Stimulated activated CD8-positive, alpha-beta memory T cell treated with anti-CD3 and anti-CD28 coated beads, Interleukin-7, amount 100 ng/mL, for 1 hour (primary cell): ENCODE results near the gene TTYH3.

ENCODE experiments used
- DNase-seq, 2 donors: peaks; one replicate each; pipeline ENCODE4 v3.0.0-alpha.2; 2020; ENCODE audit warnings: low read depth in 2 of 2

TTYH3 gene

DNA sequence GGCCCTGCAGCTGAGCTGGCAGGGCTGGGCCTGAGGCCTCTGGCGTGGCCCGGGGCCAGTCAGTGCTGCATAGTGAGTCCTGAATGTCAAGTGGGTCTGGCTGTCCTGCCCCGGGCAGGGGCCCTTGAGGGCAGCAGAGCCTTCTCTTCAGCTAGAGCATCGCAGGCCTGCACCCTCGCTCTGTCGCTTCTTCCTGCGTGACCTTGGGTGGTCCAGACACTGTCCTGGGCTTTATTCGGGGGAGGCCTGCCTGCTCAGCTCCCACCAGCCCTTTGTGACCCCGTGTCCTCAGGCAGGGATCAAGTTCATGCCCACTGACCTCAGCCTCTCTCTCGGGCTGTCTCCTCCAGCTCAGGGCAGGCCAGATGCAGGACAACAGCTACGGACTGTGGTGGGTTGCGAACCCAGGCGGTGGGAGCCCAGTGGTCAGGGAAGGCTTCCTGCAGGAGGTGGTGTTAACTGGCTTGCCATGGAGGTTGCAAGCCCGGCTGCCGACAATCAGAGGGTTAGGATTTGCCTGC, 3.4 kb downstream of the TTYH3 start:
- DNase-seq, result no peak

DNA sequence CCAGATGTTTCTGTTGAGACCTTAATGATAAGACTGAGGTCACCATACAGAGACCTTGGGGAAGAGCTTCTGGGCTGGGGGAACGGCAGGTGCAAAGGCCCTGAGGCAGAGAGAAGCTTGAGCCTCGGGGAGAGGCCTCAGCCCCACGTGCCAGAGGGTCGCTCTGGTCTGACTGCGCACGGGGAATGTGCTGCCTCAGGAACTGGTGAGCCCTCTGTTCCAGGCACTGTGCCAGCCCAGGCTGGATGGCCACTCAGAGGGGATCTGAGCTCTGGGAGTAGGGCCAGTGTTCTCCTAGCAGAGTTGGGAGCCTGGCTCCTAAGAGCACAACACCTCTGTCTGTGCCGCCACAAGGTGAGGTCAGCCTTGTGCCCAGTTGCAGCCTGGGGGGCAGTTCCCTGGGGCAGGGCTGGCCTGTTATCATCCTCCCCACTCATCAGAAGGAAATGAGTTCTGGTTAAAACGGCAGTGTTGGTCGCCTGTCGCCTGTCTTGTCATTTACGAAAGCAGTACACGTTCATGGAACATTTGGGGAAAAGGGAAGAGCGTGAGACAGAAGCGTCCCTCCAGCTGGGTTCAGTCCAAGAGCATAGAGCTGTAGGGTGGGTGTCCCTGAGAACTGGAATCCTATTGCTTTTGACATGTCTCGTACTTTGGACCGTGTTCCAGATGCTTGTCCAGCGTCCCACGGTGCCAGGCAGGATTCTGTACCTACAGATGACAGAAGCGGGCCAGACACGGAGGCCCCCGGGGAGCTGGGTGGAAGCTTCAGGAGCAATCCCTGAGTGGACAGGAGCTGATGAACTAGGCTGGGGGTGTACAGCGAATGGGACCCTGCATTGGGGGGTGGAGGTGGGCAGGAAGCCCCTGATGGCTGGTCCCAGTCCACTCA, 4.3 kb downstream of the TTYH3 start:
- no peak for DNase-seq

DNA sequence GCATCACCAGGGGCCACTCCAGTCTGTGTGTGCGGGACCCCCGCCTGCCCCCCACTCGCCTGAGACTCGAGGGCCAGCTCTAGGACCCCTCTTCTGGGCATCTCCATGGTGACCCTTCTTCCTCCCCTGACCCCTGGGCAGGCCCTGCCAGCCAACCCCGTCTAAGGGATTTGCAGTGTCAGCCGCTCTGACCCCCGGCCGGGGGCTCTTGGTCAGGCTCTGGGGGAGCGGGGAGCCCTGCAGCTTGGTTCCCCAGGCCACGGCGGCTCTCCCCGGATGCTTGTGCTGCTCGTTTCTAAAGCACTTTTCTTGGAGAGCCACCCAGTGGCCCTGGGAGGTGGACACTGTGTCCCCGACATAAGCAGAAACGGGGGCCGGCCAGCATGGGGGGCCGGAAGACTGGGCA, 5.3 kb downstream of the TTYH3 start:
- DNase-seq, result no peak

GRCh38 chr7:2637505-2638223, 5.9 kb downstream of the TTYH3 start:
- no peak for DNase-seq

DNA sequence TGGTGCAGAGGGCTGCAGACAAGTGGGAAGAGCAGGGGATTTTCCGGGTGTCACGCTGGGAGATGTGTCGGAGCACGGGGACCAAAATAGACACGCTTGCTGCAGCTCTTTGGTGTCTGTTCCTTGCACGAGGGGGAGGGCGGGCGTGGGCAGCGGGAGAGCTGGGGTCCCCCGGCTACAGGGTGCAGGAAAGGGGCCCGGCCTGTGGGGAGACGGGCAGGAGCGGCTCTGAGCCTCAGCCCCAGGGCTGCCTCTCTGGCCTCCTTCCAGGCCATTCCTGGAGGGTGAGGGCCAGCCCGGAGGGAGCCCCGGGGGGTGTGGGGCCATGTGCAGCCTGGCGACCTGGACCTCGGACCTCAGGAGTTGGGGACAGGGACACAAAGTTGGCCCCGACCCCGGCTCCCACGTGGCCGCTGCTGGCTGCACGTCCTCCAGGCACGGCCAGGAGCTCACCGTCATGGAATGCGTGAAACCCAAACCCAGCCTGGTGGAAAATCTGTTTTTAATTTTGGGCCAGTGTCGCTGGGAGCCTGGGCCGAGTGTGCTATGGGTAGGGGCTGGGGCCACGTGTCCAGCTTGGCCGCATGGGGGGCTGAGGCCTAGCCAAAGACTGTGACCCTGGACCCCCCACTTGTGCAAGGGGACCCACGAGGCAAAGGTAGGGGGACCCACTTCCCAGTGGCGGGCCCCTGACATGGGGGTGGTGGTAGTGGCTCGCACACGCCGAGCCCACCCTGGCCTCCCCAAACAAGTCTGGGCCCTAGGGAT, 6.6 kb downstream of the TTYH3 start:
- no peak for DNase-seq

GRCh38 chr7:2639181-2639681, 7.4 kb downstream of the TTYH3 start:
- no peak for DNase-seq

DNA sequence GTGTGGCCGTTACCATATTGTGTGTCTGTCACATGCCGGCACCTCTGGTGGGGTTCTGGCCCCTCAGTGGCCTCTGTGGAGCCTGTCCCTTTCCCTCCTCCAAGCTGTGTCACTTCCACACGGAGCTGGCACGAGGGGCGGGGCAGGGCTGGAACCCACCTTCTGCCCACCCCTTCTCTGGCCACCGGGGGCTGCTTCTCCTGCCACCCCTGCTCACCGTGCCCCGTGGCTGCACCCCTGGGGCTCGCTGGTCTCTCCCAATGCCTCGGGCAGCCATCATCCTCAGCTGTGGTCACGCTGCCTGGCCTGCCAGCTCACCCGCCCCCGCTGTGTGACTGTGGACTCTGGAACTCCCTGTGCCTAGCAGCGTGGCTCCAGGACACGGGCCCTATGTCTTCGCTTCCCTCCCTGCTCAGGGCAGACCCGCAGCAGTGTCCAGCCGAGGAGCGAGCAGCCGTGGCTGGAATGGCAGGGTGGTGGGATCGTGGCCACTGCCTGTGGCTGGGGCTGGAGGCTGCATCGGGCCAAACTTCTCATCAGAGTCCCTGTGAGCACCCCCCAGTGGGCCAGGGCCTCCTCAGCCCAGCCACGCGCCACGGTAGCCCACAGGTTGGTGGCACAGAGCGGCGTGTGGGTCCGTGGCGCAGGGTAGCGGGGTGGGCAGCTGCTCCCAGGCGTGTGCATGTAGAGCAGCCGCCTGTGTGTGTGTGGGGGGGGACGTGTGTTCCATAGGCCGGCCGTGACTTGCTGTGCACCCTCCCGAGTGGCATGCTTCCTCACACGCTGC, 8.1 kb downstream of the TTYH3 start:
- no peak for DNase-seq

GRCh38 chr7:2640482-2640830, 8.7 kb downstream of the TTYH3 start:
- DNase-seq, result no peak

- DNase-seq, result no peak
These were observed 9.1 kb downstream of the TTYH3 start for GRCh38 chr7:2640846-2641316.

- DNase-seq, result no peak
These were observed 9.9 kb downstream of the TTYH3 start for GRCh38 chr7:2641406-2642393.

DNA sequence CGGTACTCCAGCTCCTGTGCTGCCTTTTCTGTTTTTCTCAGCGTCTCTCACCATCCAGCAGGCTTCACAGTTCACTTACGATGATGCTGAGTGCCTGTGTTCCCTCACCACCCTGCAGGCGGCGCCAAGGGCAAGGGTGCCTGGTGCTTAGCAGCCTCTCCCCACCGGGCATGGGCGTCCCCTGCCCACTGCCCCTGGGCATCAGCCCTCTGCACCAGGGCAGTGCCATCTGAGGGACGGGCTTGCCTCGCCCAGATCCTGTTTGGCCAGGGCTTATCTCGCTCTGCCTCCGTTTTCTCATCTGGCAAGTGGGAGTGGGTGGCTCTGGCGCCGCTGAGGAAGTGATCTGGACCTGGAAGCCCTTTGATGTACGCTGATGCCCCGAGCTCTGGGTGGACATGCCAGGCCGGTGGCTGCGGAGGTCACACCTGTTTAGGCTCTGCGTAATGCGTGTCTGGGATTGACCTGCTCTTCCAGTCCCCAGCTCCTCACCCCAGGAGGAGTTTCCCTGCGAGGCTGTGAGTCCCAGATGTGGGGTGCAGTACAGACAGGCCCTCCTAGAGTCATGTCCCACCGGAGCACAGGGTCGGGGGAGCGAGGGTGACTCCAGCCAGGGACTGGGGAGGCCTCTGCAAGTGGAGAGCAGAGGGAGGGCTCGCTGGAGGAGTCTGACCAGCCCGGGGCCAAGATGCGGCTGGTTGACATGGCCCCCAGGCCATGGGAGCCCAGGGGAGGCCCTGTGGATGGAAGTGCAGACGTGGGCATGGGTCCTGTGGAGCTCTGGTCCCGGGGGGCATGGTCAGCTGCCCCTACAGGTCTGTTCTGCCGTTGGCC, 11.8 kb downstream of the TTYH3 start:
- DNase-seq, result no peak

DNA sequence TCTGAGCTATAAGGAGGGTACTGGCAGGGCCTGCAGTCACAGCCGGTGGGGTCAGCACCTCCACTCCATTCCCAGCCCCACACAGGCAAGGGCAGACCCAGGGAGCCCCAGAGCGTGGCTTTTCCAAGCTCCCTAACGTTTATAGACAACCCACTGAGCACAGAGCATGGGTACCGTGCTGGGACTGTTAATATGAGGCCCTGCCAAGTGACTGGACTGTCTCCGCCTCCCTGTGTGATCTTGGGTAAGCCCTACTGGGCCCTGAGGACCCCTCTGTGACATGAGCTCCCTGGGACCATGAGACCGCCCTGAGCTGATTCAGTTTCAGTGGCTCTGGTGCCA, 12.4 kb downstream of the TTYH3 start:
- no peak for DNase-seq

GRCh38 chr7:2644562-2645273, 12.9 kb downstream of the TTYH3 start:
- DNase-seq, result no peak

GRCh38 chr7:2645274-2645868, 13.6 kb downstream of the TTYH3 start:
- DNase-seq, result no peak

- DNase-seq, result no peak
These were observed 14.5 kb downstream of the TTYH3 start for GRCh38 chr7:2646336-2646679.

GRCh38 chr7:2646680-2647571, 15.1 kb downstream of the TTYH3 start:
- no peak for DNase-seq

- no peak for DNase-seq
These were observed 15.9 kb downstream of the TTYH3 start for GRCh38 chr7:2647594-2648172.
